Ishikawa (cell line): ENCODE data around the gene ABHD2.

Experiments
- CEBPB ChIP-seq: IDR thresholded peaks from 2 replicates; pipeline ENCODE4 v1.6.1; 2012
- CREB1 ChIP-seq: IDR thresholded peaks from 2 replicates; pipeline ENCODE4 v1.6.1; 2012; ENCODE audit warnings: low read depth
- EGR1 ChIP-seq: IDR thresholded peaks from 2 replicates; pipeline ENCODE4 v1.6.1; 2012
- EP300 ChIP-seq: IDR thresholded peaks from 2 replicates; pipeline ENCODE4 v1.6.1; 2012; ENCODE audit warnings: borderline replicate concordance
- FOXM1 ChIP-seq: IDR thresholded peaks from 2 replicates; pipeline ENCODE4 v1.6.1; 2012; ENCODE audit warnings: low read depth, borderline replicate concordance
- TAF1 ChIP-seq: IDR thresholded peaks from 2 replicates; pipeline ENCODE4 v1.6.1; 2012; ENCODE audit warnings: low read depth, mild to moderate bottlenecking
- TCF12 ChIP-seq: IDR thresholded peaks from 2 replicates; pipeline ENCODE4 v1.6.1; 2012; ENCODE audit warnings: low read depth
- USF1 ChIP-seq: IDR thresholded peaks from 2 replicates; pipeline ENCODE4 v1.6.1; 2012
- YY1 ChIP-seq: IDR thresholded peaks from 2 replicates; pipeline ENCODE4 v1.6.1; 2012; ENCODE audit warnings: low read depth
- ZBTB7A ChIP-seq: IDR thresholded peaks from 2 replicates; pipeline ENCODE4 v1.6.1; 2012; ENCODE audit warnings: low read depth
- TF ChIP-seq, protein P1 (sequence below): IDR thresholded peaks from 2 replicates; pipeline ENCODE4 v1.6.1; 2012; ENCODE audit warnings: low read depth, mild to moderate bottlenecking
- TF ChIP-seq, protein P2 (sequence below): IDR thresholded peaks from 2 replicates; pipeline ENCODE4 v1.6.1; 2012

GRCh38 chr15:89198934-89199333 lies 110.7 kb downstream of the ABHD2 start:
- TF ChIP-seq FOXM1 (no peak), YY1 (no peak), EP300 (no peak), CEBPB (no peak), TCF12 (no peak), CREB1 (no peak), EGR1 (no peak), USF1 (no peak), ZBTB7A (no peak), TAF1 (no peak)
- TF ChIP-seq, protein P1, sequence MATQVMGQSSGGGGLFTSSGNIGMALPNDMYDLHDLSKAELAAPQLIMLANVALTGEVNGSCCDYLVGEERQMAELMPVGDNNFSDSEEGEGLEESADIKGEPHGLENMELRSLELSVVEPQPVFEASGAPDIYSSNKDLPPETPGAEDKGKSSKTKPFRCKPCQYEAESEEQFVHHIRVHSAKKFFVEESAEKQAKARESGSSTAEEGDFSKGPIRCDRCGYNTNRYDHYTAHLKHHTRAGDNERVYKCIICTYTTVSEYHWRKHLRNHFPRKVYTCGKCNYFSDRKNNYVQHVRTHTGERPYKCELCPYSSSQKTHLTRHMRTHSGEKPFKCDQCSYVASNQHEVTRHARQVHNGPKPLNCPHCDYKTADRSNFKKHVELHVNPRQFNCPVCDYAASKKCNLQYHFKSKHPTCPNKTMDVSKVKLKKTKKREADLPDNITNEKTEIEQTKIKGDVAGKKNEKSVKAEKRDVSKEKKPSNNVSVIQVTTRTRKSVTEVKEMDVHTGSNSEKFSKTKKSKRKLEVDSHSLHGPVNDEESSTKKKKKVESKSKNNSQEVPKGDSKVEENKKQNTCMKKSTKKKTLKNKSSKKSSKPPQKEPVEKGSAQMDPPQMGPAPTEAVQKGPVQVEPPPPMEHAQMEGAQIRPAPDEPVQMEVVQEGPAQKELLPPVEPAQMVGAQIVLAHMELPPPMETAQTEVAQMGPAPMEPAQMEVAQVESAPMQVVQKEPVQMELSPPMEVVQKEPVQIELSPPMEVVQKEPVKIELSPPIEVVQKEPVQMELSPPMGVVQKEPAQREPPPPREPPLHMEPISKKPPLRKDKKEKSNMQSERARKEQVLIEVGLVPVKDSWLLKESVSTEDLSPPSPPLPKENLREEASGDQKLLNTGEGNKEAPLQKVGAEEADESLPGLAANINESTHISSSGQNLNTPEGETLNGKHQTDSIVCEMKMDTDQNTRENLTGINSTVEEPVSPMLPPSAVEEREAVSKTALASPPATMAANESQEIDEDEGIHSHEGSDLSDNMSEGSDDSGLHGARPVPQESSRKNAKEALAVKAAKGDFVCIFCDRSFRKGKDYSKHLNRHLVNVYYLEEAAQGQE = no peak
- TF ChIP-seq, protein P2, sequence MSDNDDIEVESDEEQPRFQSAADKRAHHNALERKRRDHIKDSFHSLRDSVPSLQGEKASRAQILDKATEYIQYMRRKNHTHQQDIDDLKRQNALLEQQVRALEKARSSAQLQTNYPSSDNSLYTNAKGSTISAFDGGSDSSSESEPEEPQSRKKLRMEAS = no peak
